GM21367 (cell line): ENCODE results near the gene DIAPH3.
"Not testable (repeated sequence)": the region's sequence is repeated elsewhere in the genome, so short reads cannot be mapped to it uniquely, and the experiment has no call there.

ENCODE experiments used
- ATAC-seq: cut with Tn5 transposase; IDR thresholded peaks from one replicate; pipeline ENCODE4 v1.9.1; 2021; ENCODE audit not compliant: unreplicated experiment

DIAPH3 gene, protein sequence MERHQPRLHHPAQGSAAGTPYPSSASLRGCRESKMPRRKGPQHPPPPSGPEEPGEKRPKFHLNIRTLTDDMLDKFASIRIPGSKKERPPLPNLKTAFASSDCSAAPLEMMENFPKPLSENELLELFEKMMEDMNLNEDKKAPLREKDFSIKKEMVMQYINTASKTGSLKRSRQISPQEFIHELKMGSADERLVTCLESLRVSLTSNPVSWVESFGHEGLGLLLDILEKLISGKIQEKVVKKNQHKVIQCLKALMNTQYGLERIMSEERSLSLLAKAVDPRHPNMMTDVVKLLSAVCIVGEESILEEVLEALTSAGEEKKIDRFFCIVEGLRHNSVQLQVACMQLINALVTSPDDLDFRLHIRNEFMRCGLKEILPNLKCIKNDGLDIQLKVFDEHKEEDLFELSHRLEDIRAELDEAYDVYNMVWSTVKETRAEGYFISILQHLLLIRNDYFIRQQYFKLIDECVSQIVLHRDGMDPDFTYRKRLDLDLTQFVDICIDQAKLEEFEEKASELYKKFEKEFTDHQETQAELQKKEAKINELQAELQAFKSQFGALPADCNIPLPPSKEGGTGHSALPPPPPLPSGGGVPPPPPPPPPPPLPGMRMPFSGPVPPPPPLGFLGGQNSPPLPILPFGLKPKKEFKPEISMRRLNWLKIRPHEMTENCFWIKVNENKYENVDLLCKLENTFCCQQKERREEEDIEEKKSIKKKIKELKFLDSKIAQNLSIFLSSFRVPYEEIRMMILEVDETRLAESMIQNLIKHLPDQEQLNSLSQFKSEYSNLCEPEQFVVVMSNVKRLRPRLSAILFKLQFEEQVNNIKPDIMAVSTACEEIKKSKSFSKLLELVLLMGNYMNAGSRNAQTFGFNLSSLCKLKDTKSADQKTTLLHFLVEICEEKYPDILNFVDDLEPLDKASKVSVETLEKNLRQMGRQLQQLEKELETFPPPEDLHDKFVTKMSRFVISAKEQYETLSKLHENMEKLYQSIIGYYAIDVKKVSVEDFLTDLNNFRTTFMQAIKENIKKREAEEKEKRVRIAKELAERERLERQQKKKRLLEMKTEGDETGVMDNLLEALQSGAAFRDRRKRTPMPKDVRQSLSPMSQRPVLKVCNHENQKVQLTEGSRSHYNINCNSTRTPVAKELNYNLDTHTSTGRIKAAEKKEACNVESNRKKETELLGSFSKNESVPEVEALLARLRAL

DNA sequence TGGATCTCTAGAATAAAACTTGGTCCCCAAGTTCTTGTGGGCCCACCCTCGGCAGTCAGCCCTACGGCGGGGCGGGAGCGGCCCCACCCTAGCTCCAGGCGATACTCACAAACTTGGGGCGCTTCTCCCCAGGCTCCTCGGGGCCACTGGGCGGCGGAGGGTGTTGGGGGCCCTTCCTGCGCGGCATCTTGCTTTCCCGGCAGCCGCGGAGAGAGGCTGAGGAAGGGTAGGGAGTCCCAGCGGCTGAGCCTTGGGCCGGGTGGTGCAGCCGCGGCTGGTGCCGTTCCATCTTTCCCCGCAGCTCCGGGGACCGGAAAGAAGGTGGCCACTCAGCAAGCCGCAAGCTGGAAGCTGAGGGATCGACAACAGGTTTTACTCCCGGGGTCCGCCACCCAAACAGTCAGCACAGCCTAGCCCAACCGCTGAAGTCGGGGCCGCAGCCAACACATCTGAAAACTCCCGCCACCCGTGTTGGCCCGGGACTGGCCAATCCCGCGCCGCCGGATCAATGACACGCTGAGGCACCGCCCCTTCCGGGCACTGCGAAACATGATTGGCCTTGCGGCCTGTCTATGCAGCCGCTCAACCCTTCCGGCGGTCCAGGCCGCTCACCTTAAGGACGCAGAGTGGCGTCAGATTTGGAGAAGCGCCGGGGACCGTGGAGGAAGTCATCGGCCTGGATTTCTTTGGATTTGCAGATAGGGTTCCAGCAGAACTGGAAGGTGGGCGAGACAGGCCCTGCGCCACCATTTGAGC, at the start of gene DIAPH3:
Gene DIAPH3, minus strand, starts transcription at position 451 of the 756 bp plus-strand sequence. Its CDS starts 162 bp downstream, at position 289.
- peak; percentile 100 for ATAC-seq

- ATAC-seq = no peak
Observed at GRCh38 chr13:60213236-60213744, 49.6 kb upstream of the DIAPH3 start.

DNA sequence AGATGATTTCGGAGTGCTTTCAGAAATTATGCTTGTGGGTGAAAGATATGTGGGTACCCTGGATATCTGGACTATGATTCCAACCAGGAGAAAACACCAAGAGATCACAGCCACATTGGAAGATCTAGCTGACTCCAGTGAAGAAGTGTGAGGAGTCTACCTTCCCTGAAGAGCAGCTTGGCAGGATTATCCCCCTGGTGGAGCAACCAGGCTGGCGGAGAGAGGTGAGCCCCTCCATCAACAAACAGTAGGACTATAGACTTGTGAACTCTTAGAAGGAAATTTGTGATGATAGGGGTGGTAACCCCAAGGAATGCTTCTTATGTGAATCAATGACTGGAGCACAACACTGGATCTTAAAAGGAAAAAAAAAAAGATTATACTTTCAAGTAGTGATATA, 47.8 kb upstream of the DIAPH3 start:
- ATAC-seq = no peak

DNA sequence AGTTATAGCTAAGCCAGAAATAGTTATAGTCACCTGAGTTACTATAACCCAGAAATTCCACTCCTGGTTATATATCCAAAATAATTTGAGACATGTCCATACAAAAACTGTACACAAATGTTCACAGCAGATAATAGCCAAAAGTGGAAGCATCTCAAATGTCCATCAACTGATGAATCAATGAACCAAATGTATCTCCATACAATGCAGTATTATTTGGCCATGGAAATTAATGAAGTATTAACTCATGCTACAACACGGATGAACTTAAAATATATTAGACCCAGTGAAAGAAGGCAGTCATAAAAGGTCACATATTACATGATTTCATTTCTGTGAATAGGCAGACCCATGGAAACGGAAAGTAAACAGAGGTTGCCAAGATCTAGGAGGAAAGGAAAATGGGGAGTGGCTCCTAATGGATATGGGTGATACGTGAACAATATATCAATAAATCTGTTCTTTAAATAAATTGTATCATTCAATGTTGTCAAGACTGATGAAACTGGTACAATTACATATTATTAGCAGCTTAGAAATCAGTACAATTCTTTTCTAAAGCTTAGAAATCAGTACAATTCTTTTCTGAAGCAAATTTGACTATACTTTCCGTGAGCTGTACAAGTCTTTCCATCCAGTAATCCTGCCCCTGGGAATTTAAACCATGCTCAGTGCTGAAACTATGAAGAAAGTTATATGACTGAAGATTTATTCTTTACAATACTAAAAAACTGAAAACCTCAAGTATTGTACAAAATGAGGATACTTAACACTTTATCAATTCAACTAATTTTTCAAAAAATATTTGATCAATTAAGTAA, 47.0 kb upstream of the DIAPH3 start:
- no peak for ATAC-seq

DNA sequence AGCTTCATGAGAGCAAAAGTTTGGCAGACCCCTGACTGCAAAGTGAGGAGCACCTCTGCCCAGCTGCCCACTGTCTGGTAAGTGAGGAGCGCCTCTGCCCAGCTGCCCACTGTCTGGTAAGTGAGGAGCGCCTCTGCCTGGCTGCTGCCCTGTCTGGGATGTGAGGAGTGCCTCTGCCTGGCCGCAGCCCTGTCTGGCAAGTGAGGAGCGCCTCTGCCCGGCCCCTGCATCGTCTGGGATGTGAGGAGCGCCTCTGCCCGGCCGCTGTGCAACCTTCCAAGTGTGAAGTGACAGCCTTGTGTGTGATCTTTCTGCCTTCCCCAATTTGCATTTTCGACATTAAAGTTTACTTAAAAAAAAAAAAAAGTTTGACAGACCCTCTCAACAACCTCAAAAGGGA, 41.8 kb upstream of the DIAPH3 start:
- not testable (repeated sequence) for ATAC-seq

- no peak for ATAC-seq
Observed at GRCh38 chr13:60201286-60201685, 37.6 kb upstream of the DIAPH3 start.

- ATAC-seq = not testable (repeated sequence)
Observed at GRCh38 chr13:60195893-60196292, 32.2 kb upstream of the DIAPH3 start.

DNA sequence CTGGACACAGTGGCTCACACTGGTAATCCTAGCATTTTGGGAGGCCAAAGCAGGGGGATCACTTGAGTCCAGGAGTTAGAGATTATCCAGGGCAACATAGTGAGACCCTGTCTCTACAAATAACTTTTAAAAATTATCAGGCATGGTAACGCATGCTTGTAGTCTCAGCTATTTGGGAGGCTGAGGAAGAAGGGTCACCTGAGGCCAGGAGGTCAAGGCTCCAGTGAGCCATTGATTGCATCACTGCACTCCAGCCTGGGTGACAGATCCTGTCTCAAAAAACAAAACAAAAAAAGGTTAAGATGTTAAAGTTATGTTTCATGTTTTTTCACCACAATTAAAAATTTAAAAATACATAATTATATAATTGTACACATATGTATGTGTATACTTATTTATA, 19.2 kb upstream of the DIAPH3 start:
- no peak for ATAC-seq

DNA sequence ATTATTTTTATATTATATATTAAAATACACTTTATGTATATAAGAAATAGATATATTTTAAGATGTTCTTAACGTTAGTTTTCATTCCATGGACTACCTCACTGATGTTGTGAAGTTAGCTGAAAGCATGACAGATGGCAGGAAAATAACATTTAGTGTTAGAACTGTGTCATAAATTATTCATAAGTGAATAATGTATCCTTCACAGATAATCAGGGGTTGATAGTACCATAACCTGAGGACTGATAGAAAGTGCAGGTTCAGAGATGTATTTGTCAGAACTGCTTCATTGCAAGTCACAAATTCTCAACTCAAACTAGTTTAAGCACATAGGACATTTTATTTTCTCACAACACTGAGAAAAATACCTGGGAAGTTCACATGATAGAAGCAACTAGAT, 14.6 kb upstream of the DIAPH3 start:
- no peak for ATAC-seq

DNA sequence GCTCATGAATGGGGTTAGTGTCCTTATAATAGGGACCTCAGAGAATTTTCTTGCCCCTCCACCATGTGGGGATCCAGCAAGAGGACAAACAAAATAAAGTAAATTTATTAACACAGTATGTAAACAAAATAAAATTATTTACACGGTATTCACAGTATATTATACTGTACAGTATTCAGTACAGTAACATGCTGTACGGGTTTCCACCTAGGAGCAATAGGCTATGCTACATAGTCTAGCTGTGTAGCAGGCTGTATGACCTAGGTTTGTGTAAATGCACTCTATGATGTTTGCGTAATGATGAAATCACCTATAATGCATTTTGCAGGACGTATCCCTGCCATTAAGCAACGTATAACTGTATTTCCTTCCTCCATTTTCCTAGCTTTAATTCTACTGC, 11.8 kb upstream of the DIAPH3 start:
- no peak for ATAC-seq

GRCh38 chr13:60174113-60174512, 10.4 kb upstream of the DIAPH3 start:
- ATAC-seq = no peak

GRCh38 chr13:60172111-60172510, 8.4 kb upstream of the DIAPH3 start:
- ATAC-seq = no peak

DNA sequence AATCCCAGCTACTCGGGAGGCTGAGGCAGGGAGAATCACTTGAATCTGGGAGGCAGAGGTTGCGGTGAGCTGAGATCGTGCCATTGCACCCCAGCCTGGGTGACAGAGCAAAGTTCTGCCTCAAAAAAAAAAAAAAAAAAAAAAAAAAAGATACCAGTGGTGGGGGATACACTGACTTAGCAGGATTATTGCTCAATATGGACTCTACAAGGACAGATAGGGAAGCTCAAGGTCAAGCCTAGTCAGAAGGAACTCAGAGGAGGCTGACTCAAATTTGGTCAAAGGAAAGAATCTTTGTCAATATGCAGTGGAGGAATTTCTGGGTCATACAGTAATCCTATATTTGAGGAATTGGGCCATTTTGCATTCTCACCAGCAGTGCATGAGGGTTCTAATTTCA, 6.7 kb upstream of the DIAPH3 start:
- ATAC-seq = no peak

DNA sequence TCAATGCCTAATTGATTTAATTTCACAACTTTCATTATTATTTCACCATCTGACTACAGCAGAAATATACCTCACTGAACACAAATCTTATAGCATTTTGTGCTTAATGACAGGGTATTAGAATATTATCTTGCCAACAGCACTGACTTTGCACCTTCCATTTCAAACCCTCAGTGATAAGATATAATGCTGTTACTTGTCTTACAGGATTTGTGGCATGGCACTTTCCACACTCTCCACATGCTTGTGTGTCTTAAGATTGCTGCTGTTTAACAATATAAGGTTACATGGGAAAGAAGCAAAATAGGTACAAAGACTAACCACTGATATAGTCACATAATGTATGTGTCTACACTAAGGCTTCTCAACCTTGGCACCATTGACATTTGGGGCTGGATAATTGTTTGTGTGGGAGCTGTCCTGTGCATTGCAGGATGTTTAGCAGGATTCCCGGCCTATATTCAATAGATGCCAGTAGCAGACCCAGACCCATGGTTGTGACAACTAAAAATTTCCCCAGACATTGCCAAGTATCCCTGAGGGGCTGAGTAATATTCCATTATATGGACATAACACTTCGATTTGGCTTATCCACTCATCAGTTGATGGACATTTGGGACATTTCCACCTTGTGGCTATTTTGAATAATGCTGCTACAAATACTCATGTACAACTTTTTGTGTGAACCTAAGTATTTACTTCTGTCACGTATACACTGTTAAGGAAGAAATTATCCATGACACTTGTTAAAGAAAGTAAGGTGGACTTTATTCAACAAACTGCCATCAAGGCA, 5.7 kb upstream of the DIAPH3 start:
- ATAC-seq = no peak

DNA sequence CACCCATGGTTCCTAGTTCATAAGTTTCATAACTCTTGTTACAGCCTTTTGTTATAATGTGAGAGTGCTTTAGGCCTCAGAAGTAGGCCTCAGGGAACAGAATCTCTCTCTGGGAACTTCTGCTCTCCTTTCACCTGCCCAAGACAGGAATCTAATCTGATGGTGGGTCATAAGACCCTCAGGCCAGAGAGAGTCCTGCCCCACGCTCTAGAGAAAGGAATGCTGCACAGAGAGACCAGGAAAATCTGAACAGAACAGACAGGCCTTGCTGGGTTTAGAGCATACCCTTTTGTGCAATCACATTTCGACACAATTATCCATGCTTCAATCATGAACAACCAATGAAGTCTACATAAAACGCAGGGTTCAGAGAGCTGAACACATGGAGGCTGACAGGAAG, 3.4 kb upstream of the DIAPH3 start:
- no peak for ATAC-seq

DNA sequence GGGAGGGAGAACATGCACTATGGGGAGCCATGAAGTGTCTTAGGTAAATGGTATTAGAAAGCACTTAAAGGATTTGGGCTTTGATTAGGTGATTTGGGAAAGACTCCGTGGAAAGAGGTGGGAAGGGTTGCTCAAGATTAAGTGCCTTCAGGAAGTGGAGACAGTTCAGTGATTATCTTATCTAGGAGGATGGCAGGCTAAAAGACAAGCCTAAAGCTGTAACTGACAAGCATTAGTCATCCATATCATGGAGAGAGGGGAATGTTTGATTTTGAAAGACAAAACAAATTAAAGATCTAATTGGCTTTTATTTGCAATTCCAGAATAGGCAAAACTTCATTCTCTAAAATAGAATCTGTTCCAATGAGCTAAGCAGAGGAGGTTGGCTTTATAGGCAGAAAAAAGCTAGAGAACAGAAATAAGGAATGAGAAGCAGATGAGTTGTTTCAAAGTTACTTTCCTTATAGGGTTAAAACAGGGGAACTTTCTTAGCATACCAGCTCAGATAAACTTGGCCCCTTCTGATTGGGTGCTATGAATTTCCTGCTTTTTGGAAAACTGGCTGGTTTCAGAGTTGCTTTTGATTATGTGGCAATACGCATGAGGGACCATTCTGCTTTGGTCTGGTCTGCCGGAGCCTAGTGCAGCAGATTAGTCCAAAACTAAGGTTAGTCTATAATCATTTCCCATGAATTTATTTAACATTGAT, 1.8 kb upstream of the DIAPH3 start:
- no peak for ATAC-seq

DNA sequence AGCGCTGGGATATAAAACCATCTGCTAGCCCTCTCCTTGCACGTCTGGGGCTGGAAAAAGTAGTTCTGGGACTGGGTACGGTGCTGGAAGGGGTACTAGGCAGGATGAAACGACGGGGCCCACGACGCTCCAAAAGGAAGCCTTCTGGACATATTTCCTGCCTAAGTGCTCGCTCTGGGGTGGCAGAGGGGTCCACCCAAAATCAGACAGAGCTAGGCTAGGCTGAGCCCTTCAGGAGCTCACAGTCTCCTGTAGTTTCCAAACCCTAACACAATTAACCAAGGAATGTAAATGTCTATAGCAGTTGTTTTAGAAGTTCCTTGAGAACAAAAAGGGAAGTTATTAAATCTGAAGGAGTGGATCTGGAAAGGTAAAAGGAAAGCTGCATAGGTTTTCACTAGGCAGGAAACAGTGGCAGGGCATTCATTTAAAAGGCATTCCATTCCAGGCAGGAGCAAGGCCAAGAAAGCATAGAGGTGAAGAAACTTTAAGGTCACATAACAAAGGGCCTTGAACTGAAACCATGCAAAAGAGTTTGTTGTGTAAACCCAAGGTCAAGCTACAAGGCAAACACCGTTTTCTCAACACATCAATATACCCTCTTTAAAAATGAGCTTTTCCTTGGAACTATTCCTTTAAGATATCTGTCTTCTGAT, 634 bp upstream of the DIAPH3 start:
- peak; percentile 15 for ATAC-seq

- no peak for ATAC-seq
Observed at GRCh38 chr13:60162096-60162495, 1.6 kb downstream of the DIAPH3 start.
